NB4 (cell line): ENCODE measurements around the gene RNF175.

Source experiments
- DNase-seq: peaks from one replicate; pipeline ENCODE4 v3.0.0; 2010; ENCODE audit warnings: low read depth
- H3K4me3 ChIP-seq: one replicate; pipeline ENCODE4 v1.5.1; 2011; ENCODE audit warnings: mild to moderate bottlenecking, low read depth, low read length, moderate library complexity
- MYC ChIP-seq: IDR thresholded peaks from 2 replicates; pipeline ENCODE4 v1.6.1; 2011; ENCODE audit warnings: low read depth, low read length
- POLR2A ChIP-seq: IDR thresholded peaks from 2 replicates; pipeline ENCODE4 v1.6.1; 2011; ENCODE audit warnings: mild to moderate bottlenecking; ENCODE audit not compliant: insufficient read length; ENCODE audit errors: extremely low read depth
- TF ChIP-seq, protein P1 (sequence below): IDR thresholded peaks from 2 replicates; pipeline ENCODE4 v1.6.1; 2011; ENCODE audit warnings: low read depth, low read length
- TF ChIP-seq, protein P2 (sequence below): IDR thresholded peaks from one replicate; pipeline ENCODE4 v1.5.1; 2012; ENCODE audit warnings: low read depth, low read length

RNF175 gene

DNA sequence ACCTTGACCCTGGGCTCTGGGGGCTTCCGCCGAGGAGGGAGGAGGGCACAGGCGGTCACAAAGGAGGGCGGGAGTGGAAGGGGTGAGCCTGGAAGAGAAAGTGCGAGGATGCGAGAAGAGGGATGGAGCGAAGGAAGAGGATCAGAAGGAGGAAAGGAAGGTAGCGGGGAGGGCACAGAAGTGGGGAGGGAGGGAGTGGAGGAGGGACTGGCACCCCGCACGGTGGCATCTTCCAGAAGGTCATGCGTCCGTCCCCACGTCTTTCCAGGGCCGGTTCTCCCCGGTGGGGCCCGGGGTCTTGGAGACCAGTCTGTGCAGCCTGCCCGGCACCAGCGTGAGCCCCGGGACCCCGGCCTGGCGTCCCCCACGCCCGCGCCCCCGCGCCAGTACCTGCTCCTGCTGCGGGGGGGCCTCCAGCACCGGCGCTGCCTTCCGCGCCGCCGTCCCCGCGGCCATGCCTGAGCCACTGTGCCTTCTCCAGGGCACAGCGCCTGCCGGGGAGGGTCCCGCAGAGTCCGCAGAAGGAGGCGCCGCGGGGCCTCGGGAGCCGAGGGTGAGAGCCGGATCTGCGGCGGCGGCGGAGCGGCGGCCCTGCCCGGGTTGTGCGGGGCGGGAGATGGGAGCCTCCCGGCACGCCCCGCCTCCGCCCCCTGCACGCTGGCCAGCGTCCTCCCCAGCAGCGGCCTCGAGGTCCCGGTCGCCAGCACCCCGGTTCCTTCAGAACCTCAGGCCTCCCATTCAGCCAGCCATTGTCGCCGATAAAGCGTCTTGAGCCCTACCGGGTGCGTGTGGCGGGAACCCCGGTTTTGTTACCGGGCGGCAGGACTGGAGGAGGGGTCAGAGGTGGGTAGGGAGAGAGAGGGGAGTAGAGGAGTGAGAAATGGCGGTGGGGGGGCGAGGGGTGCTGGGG, at the start of gene RNF175:
Gene RNF175, minus strand, starts transcription at position 618 of the 910 bp plus-strand sequence. Its CDS starts 162 bp downstream, at position 456.
- no peak for DNase-seq
- TF ChIP-seq POLR2A (no peak), MYC (no peak)
- TF ChIP-seq, protein P1, sequence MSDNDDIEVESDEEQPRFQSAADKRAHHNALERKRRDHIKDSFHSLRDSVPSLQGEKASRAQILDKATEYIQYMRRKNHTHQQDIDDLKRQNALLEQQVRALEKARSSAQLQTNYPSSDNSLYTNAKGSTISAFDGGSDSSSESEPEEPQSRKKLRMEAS: no peak
- TF ChIP-seq, protein P2, sequence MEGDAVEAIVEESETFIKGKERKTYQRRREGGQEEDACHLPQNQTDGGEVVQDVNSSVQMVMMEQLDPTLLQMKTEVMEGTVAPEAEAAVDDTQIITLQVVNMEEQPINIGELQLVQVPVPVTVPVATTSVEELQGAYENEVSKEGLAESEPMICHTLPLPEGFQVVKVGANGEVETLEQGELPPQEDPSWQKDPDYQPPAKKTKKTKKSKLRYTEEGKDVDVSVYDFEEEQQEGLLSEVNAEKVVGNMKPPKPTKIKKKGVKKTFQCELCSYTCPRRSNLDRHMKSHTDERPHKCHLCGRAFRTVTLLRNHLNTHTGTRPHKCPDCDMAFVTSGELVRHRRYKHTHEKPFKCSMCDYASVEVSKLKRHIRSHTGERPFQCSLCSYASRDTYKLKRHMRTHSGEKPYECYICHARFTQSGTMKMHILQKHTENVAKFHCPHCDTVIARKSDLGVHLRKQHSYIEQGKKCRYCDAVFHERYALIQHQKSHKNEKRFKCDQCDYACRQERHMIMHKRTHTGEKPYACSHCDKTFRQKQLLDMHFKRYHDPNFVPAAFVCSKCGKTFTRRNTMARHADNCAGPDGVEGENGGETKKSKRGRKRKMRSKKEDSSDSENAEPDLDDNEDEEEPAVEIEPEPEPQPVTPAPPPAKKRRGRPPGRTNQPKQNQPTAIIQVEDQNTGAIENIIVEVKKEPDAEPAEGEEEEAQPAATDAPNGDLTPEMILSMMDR: no peak
- H3K4me3 ChIP-seq: no peak within 1 kb of the TSS

DNA sequence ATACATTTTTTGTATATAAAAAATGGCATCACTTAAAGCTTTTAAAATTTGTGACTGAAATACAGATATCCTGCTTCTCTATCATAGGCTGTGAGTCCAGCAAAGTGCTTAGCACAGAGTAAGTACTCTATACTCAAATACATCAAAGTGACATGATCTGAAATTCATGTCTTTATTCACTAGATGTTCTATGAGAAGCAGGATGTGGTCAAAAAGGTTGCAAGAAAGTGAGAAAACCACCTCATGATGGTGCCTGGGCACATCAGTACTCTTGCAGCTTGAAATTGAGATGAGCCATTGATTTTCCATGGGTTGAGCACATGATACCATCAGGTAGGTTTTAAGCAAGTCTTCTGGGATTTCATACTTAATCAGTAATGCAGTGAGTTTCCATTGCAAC, 49.5 kb upstream of the RNF175 start:
- no peak for DNase-seq

DNA sequence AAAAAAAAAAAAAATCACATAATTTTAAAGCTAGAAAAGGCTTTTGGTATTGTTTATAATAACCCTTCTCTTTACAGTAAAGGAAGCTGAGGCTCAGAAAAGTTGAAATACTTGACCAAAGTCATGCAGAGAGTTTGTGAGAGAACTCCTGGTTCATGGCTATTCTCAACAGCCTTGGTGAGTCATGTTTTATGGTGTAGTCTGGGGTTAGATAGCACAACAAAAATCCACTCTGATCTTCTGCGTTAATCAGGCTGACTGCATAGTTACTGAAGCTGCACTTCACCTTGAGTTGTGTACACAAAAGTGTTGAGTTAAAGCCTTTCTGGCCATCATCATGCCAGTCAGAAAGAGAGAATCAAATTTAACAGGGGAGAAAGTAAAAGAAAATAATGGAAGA, 48.4 kb upstream of the RNF175 start:
- DNase-seq: no peak
- no peak overlapping the region for H3K4me3 ChIP-seq
- TF ChIP-seq POLR2A (no peak), MYC (no peak)
- TF ChIP-seq, protein P1: no peak
- TF ChIP-seq, protein P2: no peak

More for the DNA sequence above, 49.5 kb upstream of the RNF175 start:
- H3K4me3 ChIP-seq: no peak overlapping the region
- TF ChIP-seq POLR2A (no peak), MYC (no peak)
- TF ChIP-seq, protein P2: no peak
- TF ChIP-seq, protein P1: no peak

DNA sequence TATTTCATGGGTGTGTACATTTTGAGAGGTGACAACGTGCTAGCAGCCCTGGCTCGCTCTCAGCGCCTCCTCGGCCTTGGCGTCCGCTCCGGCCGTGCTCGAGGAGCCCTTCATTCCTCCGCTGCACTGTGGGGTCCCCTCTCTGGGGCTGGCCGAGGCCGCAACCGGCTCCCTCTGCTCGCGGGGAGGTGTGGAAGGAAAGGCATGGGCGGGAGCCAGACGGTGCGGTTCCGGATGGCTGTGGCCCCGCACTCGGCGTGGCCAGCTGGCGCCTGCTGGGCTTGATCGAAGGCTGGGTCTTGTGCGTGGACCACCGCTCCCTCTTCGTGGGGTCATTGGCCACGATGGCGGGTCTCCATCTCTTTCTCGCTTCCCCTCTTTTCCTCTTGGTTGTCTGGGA, 46.2 kb upstream of the RNF175 start:
- no peak for DNase-seq
- H3K4me3 ChIP-seq: no peak overlapping the region
- TF ChIP-seq, protein P1: no peak
- TF ChIP-seq MYC (no peak), POLR2A (no peak)
- TF ChIP-seq, protein P2: no peak

DNA sequence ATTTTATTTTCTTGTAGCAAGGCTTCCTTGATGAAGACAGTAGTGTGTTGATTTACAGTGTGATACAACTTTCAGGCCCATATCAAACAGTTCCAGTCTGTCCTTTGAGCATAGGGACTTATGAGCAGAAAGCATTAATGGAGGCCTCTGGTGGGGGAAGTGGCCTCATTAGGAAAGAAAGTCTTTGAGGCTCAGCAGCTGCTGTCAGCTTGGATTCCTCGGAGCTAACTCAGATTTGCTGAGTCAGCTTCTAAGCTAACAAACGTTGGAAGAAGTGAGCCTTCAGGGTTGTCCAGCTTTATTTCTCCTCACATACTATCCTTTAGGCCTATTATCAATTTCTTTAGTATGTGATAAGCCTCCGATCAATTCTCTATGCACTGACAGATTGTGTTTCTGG, 44.9 kb upstream of the RNF175 start:
- TF ChIP-seq, protein P2: no peak
- TF ChIP-seq POLR2A (no peak), MYC (no peak)
- TF ChIP-seq, protein P1: no peak
- no peak for DNase-seq

More for the DNA sequence above, 44.9 kb upstream of the RNF175 start:
- no peak overlapping the region for H3K4me3 ChIP-seq
